ENCODE data around the gene ACP7. TPM values are rescaled to one million over a fixed set of nuclear protein-coding genes. Genes with fewer than 3 reads are reported as not detected.
"Not testable (repeated sequence)": the region's sequence is repeated elsewhere in the genome, so short reads cannot be mapped to it uniquely, and the experiment has no call there.

ACP7 gene
- total RNA-seq, 1 experiment from 2014 or later, result not detected

- DNase-seq (ENCODE audit: low read depth), result no peak
- in situ Hi-C loops (cut with HindIII; ENCODE audit: low pct_unique_long_range_greater_than_20kb, low sequenced_read_pairs), result no loop called here
Measured at GRCh38 chr19:39074205-39074692, 9.9 kb upstream of the ACP7 start.

GRCh38 chr19:39074942-39075341 lies 9.2 kb upstream of the ACP7 start:
- DNase-seq (ENCODE audit: low read depth), result no peak
- in situ Hi-C loops (cut with HindIII; ENCODE audit: low pct_unique_long_range_greater_than_20kb, low sequenced_read_pairs), result no loop called here

GRCh38 chr19:39077323-39077722 lies 6.8 kb upstream of the ACP7 start:
- in situ Hi-C loops (cut with HindIII; ENCODE audit: low pct_unique_long_range_greater_than_20kb, low sequenced_read_pairs), result no loop called here
- DNase-seq (ENCODE audit: low read depth), result no peak

- in situ Hi-C loops (cut with HindIII; ENCODE audit: low pct_unique_long_range_greater_than_20kb, low sequenced_read_pairs), result no loop called here
- peak; percentile 95 for DNase-seq (ENCODE audit: low read depth)
Measured at GRCh38 chr19:39078436-39079200, 5.5 kb upstream of the ACP7 start.

- peak; percentile 46 for DNase-seq (ENCODE audit: low read depth)
- in situ Hi-C loops (cut with HindIII; ENCODE audit: low pct_unique_long_range_greater_than_20kb, low sequenced_read_pairs), result no loop called here
Measured at GRCh38 chr19:39080431-39080830, 3.7 kb upstream of the ACP7 start.

GRCh38 chr19:39082167-39082566 lies 2.0 kb upstream of the ACP7 start:
- no peak for DNase-seq (ENCODE audit: low read depth)
- in situ Hi-C loops (cut with HindIII; ENCODE audit: low pct_unique_long_range_greater_than_20kb, low sequenced_read_pairs), result no loop called here

GRCh38 chr19:39082745-39083598 lies 1.2 kb upstream of the ACP7 start:
- DNase-seq (ENCODE audit: low read depth), result no peak
- in situ Hi-C loops (cut with HindIII; ENCODE audit: low pct_unique_long_range_greater_than_20kb, low sequenced_read_pairs), result no loop called here

GRCh38 chr19:39083599-39083982 lies 577 bp upstream of the ACP7 start:
- no peak for DNase-seq (ENCODE audit: low read depth)
- in situ Hi-C loops (cut with HindIII; ENCODE audit: low pct_unique_long_range_greater_than_20kb, low sequenced_read_pairs), result no loop called here

GRCh38 chr19:39084732-39085080 lies 538 bp downstream of the ACP7 start:
- in situ Hi-C loops (cut with HindIII; ENCODE audit: low pct_unique_long_range_greater_than_20kb, low sequenced_read_pairs), result no loop called here
- no peak for DNase-seq (ENCODE audit: low read depth)

- in situ Hi-C loops (cut with HindIII; ENCODE audit: low pct_unique_long_range_greater_than_20kb, low sequenced_read_pairs), result no loop called here
- no peak for DNase-seq (ENCODE audit: low read depth)
Measured at GRCh38 chr19:39085392-39085791, 1.2 kb downstream of the ACP7 start.

GRCh38 chr19:39086386-39086785 lies 2.2 kb downstream of the ACP7 start:
- in situ Hi-C loops (cut with HindIII; ENCODE audit: low pct_unique_long_range_greater_than_20kb, low sequenced_read_pairs), result no loop called here

GRCh38 chr19:39087907-39088686 lies 3.9 kb downstream of the ACP7 start:
- in situ Hi-C loops (cut with HindIII; ENCODE audit: low pct_unique_long_range_greater_than_20kb, low sequenced_read_pairs), result no loop called here
- DNase-seq (ENCODE audit: low read depth), result no peak

More at GRCh38 chr19:39086386-39086785, 2.2 kb downstream of the ACP7 start:
- DNase-seq (ENCODE audit: low read depth), result no peak

- DNase-seq (ENCODE audit: low read depth); in situ Hi-C loops (cut with HindIII; ENCODE audit: low pct_unique_long_range_greater_than_20kb, low sequenced_read_pairs): not testable (repeated sequence)
Measured at GRCh38 chr19:39090016-39090415, 5.8 kb downstream of the ACP7 start.

GRCh38 chr19:39090881-39091280 lies 6.7 kb downstream of the ACP7 start:
- DNase-seq (ENCODE audit: low read depth), result no peak
- in situ Hi-C loops (cut with HindIII; ENCODE audit: low pct_unique_long_range_greater_than_20kb, low sequenced_read_pairs), result no loop called here

- in situ Hi-C loops (cut with HindIII; ENCODE audit: low pct_unique_long_range_greater_than_20kb, low sequenced_read_pairs); DNase-seq (ENCODE audit: low read depth): not testable (repeated sequence)
Measured at GRCh38 chr19:39095799-39096540, 11.8 kb downstream of the ACP7 start.

- DNase-seq (ENCODE audit: low read depth), result no peak
- in situ Hi-C loops (cut with HindIII; ENCODE audit: low pct_unique_long_range_greater_than_20kb, low sequenced_read_pairs), result no loop called here
Measured at GRCh38 chr19:39097299-39097698, 13.1 kb downstream of the ACP7 start.

- in situ Hi-C loops (cut with HindIII; ENCODE audit: low pct_unique_long_range_greater_than_20kb, low sequenced_read_pairs), result no loop called here
Measured at GRCh38 chr19:39097721-39098120, 13.6 kb downstream of the ACP7 start.

More at GRCh38 chr19:39097721-39098120, 13.6 kb downstream of the ACP7 start:
- DNase-seq (ENCODE audit: low read depth), result no peak

Measured in Caki2 (cell line).